DND-41 (cell line): ENCODE data around the gene NR0B1.

ENCODE experiments used
- ATAC-seq: fragments of 200-7000 bp; cut with Tn5 transposase; 3 replicates; pipeline ENCODE4 v1.9.1; 2021; ENCODE audit warnings: low read depth; ENCODE audit not compliant: insufficient read depth
- DNase-seq: peaks from one replicate; pipeline ENCODE4 v3.0.0-alpha.2; 2020
- H2AFZ ChIP-seq: 2 replicates; pipeline ENCODE4 v1.6.0; 2012; ENCODE audit warnings: low read depth, low read length
- H3K27ac ChIP-seq: 2 replicates; pipeline ENCODE4 v1.5.1; 2012; ENCODE audit warnings: low read length, inconsistent platforms
- H3K27me3 ChIP-seq: fragments of 200-600 bp; sonication (generic); 2 replicates; pipeline ENCODE4 v1.6.0; 2012; ENCODE audit warnings: low read length, mild to moderate bottlenecking, inconsistent platforms; ENCODE audit not compliant: insufficient read depth, poor library complexity
- H3K36me3 ChIP-seq: 2 replicates; pipeline ENCODE4 v1.5.1; 2012; ENCODE audit warnings: low read length, inconsistent platforms; ENCODE audit not compliant: insufficient read depth
- H3K4me1 ChIP-seq: 2 replicates; pipeline ENCODE4 v1.5.1; 2012; ENCODE audit warnings: mild to moderate bottlenecking, low read length; ENCODE audit not compliant: insufficient read depth
- H3K4me2 ChIP-seq: 2 replicates; pipeline ENCODE4 v1.6.0; 2012; ENCODE audit warnings: mild to moderate bottlenecking, moderate library complexity, low read length, inconsistent platforms; ENCODE audit not compliant: insufficient read depth
- H3K4me3 ChIP-seq, 2 experiments: fragments of 200-600 bp in 1 of 2; shearing (Covaris generic) in 1 of 2; 2 replicates each; pipeline ENCODE4 v1.5.1; 2012 to 2016; ENCODE audit warnings: inconsistent platforms in 2 of 2, low read length in 2 of 2, mild to moderate bottlenecking in 2 of 2, low read depth in 1 of 2, moderate library complexity in 1 of 2
- H3K79me2 ChIP-seq: 2 replicates; pipeline ENCODE4 v1.6.0; 2012; ENCODE audit warnings: low read length, inconsistent platforms; ENCODE audit not compliant: insufficient read depth
- H3K9ac ChIP-seq: 2 replicates; pipeline ENCODE4 v1.6.0; 2012; ENCODE audit warnings: low read depth, mild to moderate bottlenecking, inconsistent platforms, low read length, moderate library complexity
- H3K9me3 ChIP-seq: 2 replicates; pipeline ENCODE4 v1.5.1; 2012; ENCODE audit warnings: low read length, moderate library complexity, mild to moderate bottlenecking, inconsistent platforms; ENCODE audit not compliant: insufficient read depth, severe bottlenecking
- H4K20me1 ChIP-seq: 2 replicates; pipeline ENCODE4 v1.6.0; 2012; ENCODE audit warnings: low read length; ENCODE audit not compliant: insufficient read depth
- EZH2 ChIP-seq: IDR thresholded peaks from 3 replicates; pipeline ENCODE4 v1.6.1; 2012; ENCODE audit warnings: borderline replicate concordance, low read depth, mild to moderate bottlenecking, moderate library complexity, low read length, inconsistent platforms; ENCODE audit not compliant: severe bottlenecking
- TF ChIP-seq, protein P1 (sequence below): IDR thresholded peaks from 2 replicates; pipeline ENCODE4 v1.5.1; 2012; ENCODE audit warnings: borderline replicate concordance, low read length, moderate library complexity, mild to moderate bottlenecking; ENCODE audit not compliant: poor library complexity, severe bottlenecking; ENCODE audit errors: extremely low read depth

The NR0B1 gene

DNA sequence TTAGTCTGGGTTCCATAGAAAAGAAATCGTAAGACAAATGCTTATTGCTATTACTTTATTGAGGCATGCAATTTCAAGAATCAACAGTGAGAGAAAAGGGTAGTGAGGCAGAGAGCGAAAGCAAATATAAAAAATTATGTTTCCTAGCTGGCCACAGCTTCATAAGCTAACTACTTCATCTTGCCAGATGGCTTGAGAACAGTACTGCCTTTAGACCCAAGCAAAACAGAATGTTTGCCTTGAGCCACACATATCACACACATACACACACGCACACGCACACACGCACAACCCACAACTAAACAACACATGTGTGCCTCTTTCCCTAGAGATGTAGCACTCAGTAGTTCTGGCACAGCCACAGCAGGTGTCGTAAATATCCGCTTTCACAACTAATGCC is 31.6 kb upstream of the NR0B1 start:
- no peaks in the 10 kb centered on the region for H3K36me3 ChIP-seq
- no peaks in the 10 kb centered on the region for H3K4me1 ChIP-seq
- H3K79me2 ChIP-seq = no peaks in the 10 kb centered on the region
- ATAC-seq = no peak
- no peak for DNase-seq
- no peaks in the 10 kb centered on the region for H3K27me3 ChIP-seq
- H3K4me2 ChIP-seq = no peak overlapping the region
- H3K27ac ChIP-seq = no peak overlapping the region
- no peak overlapping the region for H2AFZ ChIP-seq
- H3K4me3 ChIP-seq = no peak overlapping the region
- no peaks in the 10 kb centered on the region for H3K9me3 ChIP-seq
- no peak overlapping the region for H3K9ac ChIP-seq
- TF ChIP-seq EZH2 = no peak
- TF ChIP-seq, protein P1, sequence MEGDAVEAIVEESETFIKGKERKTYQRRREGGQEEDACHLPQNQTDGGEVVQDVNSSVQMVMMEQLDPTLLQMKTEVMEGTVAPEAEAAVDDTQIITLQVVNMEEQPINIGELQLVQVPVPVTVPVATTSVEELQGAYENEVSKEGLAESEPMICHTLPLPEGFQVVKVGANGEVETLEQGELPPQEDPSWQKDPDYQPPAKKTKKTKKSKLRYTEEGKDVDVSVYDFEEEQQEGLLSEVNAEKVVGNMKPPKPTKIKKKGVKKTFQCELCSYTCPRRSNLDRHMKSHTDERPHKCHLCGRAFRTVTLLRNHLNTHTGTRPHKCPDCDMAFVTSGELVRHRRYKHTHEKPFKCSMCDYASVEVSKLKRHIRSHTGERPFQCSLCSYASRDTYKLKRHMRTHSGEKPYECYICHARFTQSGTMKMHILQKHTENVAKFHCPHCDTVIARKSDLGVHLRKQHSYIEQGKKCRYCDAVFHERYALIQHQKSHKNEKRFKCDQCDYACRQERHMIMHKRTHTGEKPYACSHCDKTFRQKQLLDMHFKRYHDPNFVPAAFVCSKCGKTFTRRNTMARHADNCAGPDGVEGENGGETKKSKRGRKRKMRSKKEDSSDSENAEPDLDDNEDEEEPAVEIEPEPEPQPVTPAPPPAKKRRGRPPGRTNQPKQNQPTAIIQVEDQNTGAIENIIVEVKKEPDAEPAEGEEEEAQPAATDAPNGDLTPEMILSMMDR = no peak
- no peaks in the 10 kb centered on the region for H4K20me1 ChIP-seq

DNA sequence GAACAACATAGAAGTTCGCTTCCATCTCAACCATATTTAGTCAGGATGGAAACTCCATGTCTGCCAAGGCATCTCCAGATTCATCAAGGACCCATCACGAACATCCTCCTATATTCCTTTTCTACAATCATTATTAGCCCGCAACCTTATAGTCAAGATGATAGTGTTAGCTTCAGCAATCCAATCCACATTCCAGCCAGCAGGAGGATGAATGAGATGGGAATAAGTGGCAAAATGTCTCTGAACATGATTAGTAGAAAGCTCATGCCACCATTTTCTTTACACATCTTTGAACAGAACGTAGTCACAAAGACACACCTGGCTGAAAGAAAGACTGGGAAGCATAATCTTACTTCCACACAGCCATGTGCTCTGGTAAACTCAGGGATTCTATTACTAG is 18.6 kb upstream of the NR0B1 start:
- no peak overlapping the region for H2AFZ ChIP-seq
- H3K4me1 ChIP-seq = no peaks in the 10 kb centered on the region
- DNase-seq = no peak
- H3K4me3 ChIP-seq = no peak overlapping the region
- no peaks in the 10 kb centered on the region for H3K36me3 ChIP-seq
- TF ChIP-seq, protein P1 = no peak
- TF ChIP-seq EZH2 = no peak
- no peaks in the 10 kb centered on the region for H3K79me2 ChIP-seq
- no peak overlapping the region for H3K9ac ChIP-seq
- no peaks in the 10 kb centered on the region for H4K20me1 ChIP-seq
- H3K27me3 ChIP-seq = no peaks in the 10 kb centered on the region
- H3K9me3 ChIP-seq = no peaks in the 10 kb centered on the region
- no peak overlapping the region for H3K4me2 ChIP-seq
- ATAC-seq = no peak
- H3K27ac ChIP-seq = no peak overlapping the region

DNA sequence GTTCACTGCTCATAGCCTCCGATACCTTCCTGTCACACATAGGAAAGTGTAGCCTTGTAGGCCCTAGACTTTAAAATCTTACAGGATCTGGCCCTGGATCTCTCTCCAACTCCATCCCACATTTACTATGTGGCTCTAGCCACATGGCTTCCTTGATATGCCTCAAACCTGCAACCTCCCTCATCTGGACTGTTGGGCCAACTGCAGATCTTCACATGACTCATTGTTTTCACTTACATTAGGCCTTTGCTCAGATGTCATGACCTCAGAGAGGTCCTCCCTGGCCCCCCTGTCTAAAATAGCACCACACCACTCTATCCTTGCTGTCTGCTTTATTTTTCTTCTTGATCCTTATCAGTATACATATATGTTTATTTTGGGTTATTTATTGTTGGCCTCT is 8.1 kb upstream of the NR0B1 start:
- H3K9ac ChIP-seq = no peak overlapping the region
- no peaks in the 10 kb centered on the region for H3K9me3 ChIP-seq

DNA sequence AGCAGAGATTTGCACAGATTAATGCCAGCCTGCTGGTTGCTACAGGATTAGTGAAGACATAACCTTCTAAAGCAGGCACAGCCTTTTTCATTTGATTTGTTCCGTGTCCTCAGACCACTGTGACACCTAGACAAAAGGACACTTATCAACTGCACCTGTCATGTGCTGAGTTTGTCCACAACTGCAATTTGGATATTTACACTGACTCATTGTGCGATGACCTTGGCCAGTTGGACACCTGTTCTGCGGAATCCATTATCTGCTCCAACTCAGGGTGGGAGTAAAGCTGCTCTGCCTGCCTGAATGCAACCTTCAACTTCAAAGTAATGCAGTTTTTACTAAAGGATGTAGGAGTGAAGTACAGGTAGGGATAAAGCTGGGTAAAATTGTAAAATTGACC is 4.1 kb upstream of the NR0B1 start:
- Histone ChIP-seq H3K36me3 (no peaks in the 10 kb centered on the region), H3K9me3 (no peaks in the 10 kb centered on the region), H3K4me1 (no peaks in the 10 kb centered on the region), H4K20me1 (no peaks in the 10 kb centered on the region), H3K4me3 (no peak overlapping the region), H3K27ac (no peak overlapping the region), H2AFZ (no peak overlapping the region), H3K9ac (no peak overlapping the region), H3K27me3 (no peaks in the 10 kb centered on the region), H3K79me2 (no peaks in the 10 kb centered on the region), H3K4me2 (no peak overlapping the region)
- ATAC-seq = no peak
- TF ChIP-seq, protein P1 = no peak
- TF ChIP-seq EZH2 = no peak
- DNase-seq = no peak

More for the DNA sequence above, 8.1 kb upstream of the NR0B1 start:
- Histone ChIP-seq H2AFZ (no peak overlapping the region), H4K20me1 (no peaks in the 10 kb centered on the region), H3K4me1 (no peaks in the 10 kb centered on the region), H3K4me2 (no peak overlapping the region), H3K27me3 (no peaks in the 10 kb centered on the region), H3K36me3 (no peaks in the 10 kb centered on the region), H3K79me2 (no peaks in the 10 kb centered on the region), H3K27ac (no peak overlapping the region), H3K4me3 (no peak overlapping the region)
- no peak for TF ChIP-seq EZH2
- TF ChIP-seq, protein P1 = no peak
- ATAC-seq (no peak), DNase-seq (no peak)
